ENCODE measurements around the gene ZNF212.

Gene ZNF212

DNA sequence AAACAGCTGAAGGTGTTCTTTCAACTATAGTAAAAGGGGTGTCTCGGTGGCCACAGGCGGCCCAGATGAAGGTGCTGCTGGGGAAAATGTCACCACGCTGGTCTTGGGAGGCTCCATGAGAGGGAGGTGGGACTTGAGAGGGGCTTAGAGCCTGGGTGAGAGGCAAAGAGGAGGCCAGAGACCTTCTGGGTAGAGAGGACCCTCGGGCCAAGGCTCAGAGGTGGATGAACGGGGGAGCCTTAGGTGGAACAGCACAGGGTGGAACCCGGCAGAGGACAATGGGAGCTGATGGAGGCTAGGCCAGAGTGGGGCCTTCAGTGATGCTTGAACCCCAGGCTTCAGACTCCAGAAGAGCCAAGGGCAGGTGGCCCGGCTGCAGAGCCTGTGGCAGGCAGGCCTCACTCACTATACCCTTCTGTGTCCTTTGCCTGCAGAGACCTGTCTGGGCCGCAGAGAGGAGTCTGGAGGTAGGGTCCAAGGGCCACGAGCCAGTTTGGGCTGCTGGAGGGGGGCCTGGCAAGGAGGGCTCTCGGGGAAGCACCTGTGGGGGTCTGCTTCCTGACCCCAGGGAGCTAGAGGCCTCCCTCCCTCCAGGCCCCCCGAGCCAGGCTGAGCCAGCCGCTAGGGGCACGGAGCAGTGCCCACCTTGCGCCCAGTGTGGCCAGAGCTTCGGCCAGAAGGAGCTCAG lies 54.6 kb downstream of the ZNF212 start:
- H4K20me1 ChIP-seq (ENCODE audit: insufficient read depth, low read length, poor library complexity, severe bottlenecking) = no peaks in the 10 kb centered on the region

GRCh38 chr7:149294634-149295480 lies 55.4 kb downstream of the ZNF212 start:
- Histone ChIP-seq H3K36me3 (ENCODE audit: insufficient read depth, low read length) (no peaks in the 10 kb centered on the region), H3K79me2 (ENCODE audit: insufficient read depth, low read length) (no peaks in the 10 kb centered on the region), H2AFZ (ENCODE audit: low read length) (no peak overlapping the region), H3K4me3 (ENCODE audit: low read length, poor library complexity, severe bottlenecking) (no peak overlapping the region), H3K4me1 (ENCODE audit: insufficient read depth, low read length, poor library complexity, severe bottlenecking) (no peaks in the 10 kb centered on the region), H3K9ac (ENCODE audit: low read depth, low read length, poor library complexity, severe bottlenecking) (no peak overlapping the region), H3K9me2 (replicated peaks; ENCODE audit: low read depth, low read length) (no peaks in the 10 kb centered on the region), H4K20me1 (ENCODE audit: insufficient read depth, low read length, poor library complexity, severe bottlenecking) (no peaks in the 10 kb centered on the region), H3F3A (ENCODE audit: low read depth) (no peaks in the 10 kb centered on the region), H3K27me3 (ENCODE audit: insufficient read depth, low read length, poor library complexity, severe bottlenecking) (no peaks in the 10 kb centered on the region), H3K9me3 (ENCODE audit: insufficient read depth, low read depth, low read length) (no peaks in the 10 kb centered on the region), H3K4me2 (ENCODE audit: low read depth, low read length, poor library complexity, severe bottlenecking) (no peak overlapping the region)
- no peak for TF ChIP-seq CTCF (conservative IDR thresholded peaks at IDR 0.05; ENCODE audit: low read length)
- no peak for TF ChIP-seq EZH2phosphoT487 (IDR thresholded peaks at IDR 0.05; ENCODE audit: borderline replicate concordance)

More for the DNA sequence above, 54.6 kb downstream of the ZNF212 start:
- TF ChIP-seq EZH2phosphoT487 (IDR thresholded peaks at IDR 0.05; ENCODE audit: borderline replicate concordance) = no peak
- TF ChIP-seq CTCF (conservative IDR thresholded peaks at IDR 0.05; ENCODE audit: low read length) = no peak
- Histone ChIP-seq H3K4me3 (ENCODE audit: low read length, poor library complexity, severe bottlenecking) (no peak overlapping the region), H3K9me2 (replicated peaks; ENCODE audit: low read depth, low read length) (no peaks in the 10 kb centered on the region), H3F3A (ENCODE audit: low read depth) (no peaks in the 10 kb centered on the region), H3K4me2 (ENCODE audit: low read depth, low read length, poor library complexity, severe bottlenecking) (no peak overlapping the region), H3K79me2 (ENCODE audit: insufficient read depth, low read length) (no peaks in the 10 kb centered on the region), H2AFZ (ENCODE audit: low read length) (no peak overlapping the region), H3K9me3 (ENCODE audit: insufficient read depth, low read depth, low read length) (no peaks in the 10 kb centered on the region), H3K36me3 (ENCODE audit: insufficient read depth, low read length) (no peaks in the 10 kb centered on the region), H3K9ac (ENCODE audit: low read depth, low read length, poor library complexity, severe bottlenecking) (no peak overlapping the region), H3K4me1 (ENCODE audit: insufficient read depth, low read length, poor library complexity, severe bottlenecking) (no peaks in the 10 kb centered on the region), H3K27me3 (ENCODE audit: insufficient read depth, low read length, poor library complexity, severe bottlenecking) (no peaks in the 10 kb centered on the region)

DNA sequence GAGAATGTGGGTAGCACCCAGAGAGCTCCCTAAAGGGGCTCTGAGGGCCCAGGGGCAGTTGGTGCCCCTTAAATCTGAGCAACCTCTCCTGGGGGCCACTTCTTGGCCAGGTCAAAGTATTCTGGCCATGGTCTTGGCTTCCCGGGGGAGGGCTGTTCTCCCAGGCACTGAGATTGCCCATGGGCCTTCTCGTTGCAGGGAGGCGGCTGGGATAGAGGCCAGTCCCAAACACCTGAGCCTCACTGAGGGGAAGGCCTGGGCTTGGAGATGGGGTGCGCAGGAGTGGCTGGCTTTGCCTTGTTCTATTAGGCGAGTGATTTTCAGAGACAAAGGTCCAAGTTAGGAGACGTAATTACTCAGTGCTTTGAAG lies 56.0 kb downstream of the ZNF212 start:
- Histone ChIP-seq H3K27me3 (ENCODE audit: insufficient read depth, low read length, poor library complexity, severe bottlenecking) (no peaks in the 10 kb centered on the region), H3K4me1 (ENCODE audit: insufficient read depth, low read length, poor library complexity, severe bottlenecking) (no peaks in the 10 kb centered on the region), H3K36me3 (ENCODE audit: insufficient read depth, low read length) (no peaks in the 10 kb centered on the region), H3K4me3 (ENCODE audit: low read length, poor library complexity, severe bottlenecking) (no peak overlapping the region), H3K9ac (ENCODE audit: low read depth, low read length, poor library complexity, severe bottlenecking) (no peak overlapping the region), H3F3A (ENCODE audit: low read depth) (no peaks in the 10 kb centered on the region), H3K9me3 (ENCODE audit: insufficient read depth, low read depth, low read length) (no peaks in the 10 kb centered on the region), H3K79me2 (ENCODE audit: insufficient read depth, low read length) (no peaks in the 10 kb centered on the region), H3K9me2 (replicated peaks; ENCODE audit: low read depth, low read length) (no peaks in the 10 kb centered on the region), H2AFZ (ENCODE audit: low read length) (no peak overlapping the region), H3K4me2 (ENCODE audit: low read depth, low read length, poor library complexity, severe bottlenecking) (no peak overlapping the region), H4K20me1 (ENCODE audit: insufficient read depth, low read length, poor library complexity, severe bottlenecking) (no peaks in the 10 kb centered on the region)
- no peak for TF ChIP-seq CTCF (conservative IDR thresholded peaks at IDR 0.05; ENCODE audit: low read length)
- no peak for TF ChIP-seq EZH2phosphoT487 (IDR thresholded peaks at IDR 0.05; ENCODE audit: borderline replicate concordance)

Data from Loucy (cell line).